Stimulated activated naive CD4-positive, alpha-beta T cell treated with Interleukin-2 at 50 U/mL for 16 hours (primary cell): Measurements from ENCODE around the gene SLC17A8.
"Not testable (repeated sequence)": the region's sequence is repeated elsewhere in the genome, so short reads cannot be mapped to it uniquely, and the experiment has no call there.

Source experiments
- DNase-seq: peaks from one replicate; lab custom pipeline; 2025; lab: John Stamatoyannopoulos, UW

The SLC17A8 gene

GRCh38 chr12:100356644-100357223, at the start of gene SLC17A8:
Gene SLC17A8 (plus strand): TSS chr12:100357074. CDS start chr12:100357392, 318 bp downstream.
- no peak for DNase-seq

- DNase-seq = not testable (repeated sequence)
Measured at GRCh38 chr12:100308138-100308537, 48.7 kb upstream of the SLC17A8 start.

- DNase-seq = no peak
Measured at GRCh38 chr12:100311317-100311716, 45.6 kb upstream of the SLC17A8 start.

- DNase-seq = no peak
Measured at GRCh38 chr12:100317371-100317770, 39.5 kb upstream of the SLC17A8 start.

GRCh38 chr12:100324498-100324897, 32.4 kb upstream of the SLC17A8 start:
- DNase-seq = no peak

GRCh38 chr12:100326208-100326607, 30.7 kb upstream of the SLC17A8 start:
- no peak for DNase-seq

- no peak for DNase-seq
Measured at GRCh38 chr12:100329800-100330199, 27.1 kb upstream of the SLC17A8 start.

- DNase-seq = no peak
Measured at GRCh38 chr12:100331871-100332270, 25.0 kb upstream of the SLC17A8 start.

- DNase-seq = no peak
Measured at GRCh38 chr12:100332852-100333251, 24.0 kb upstream of the SLC17A8 start.

GRCh38 chr12:100337299-100337698, 19.6 kb upstream of the SLC17A8 start:
- no peak for DNase-seq

GRCh38 chr12:100337727-100338126, 19.1 kb upstream of the SLC17A8 start:
- DNase-seq = no peak

- no peak for DNase-seq
Measured at GRCh38 chr12:100339071-100339470, 17.8 kb upstream of the SLC17A8 start.

GRCh38 chr12:100342897-100343296, 14.0 kb upstream of the SLC17A8 start:
- DNase-seq = not testable (repeated sequence)

GRCh38 chr12:100344351-100344750, 12.5 kb upstream of the SLC17A8 start:
- DNase-seq = not testable (repeated sequence)

- no peak for DNase-seq
Measured at GRCh38 chr12:100345020-100345767, 11.7 kb upstream of the SLC17A8 start.

GRCh38 chr12:100346660-100347059, 10.2 kb upstream of the SLC17A8 start:
- DNase-seq = no peak

GRCh38 chr12:100348657-100349454, 8.0 kb upstream of the SLC17A8 start:
- no peak for DNase-seq

GRCh38 chr12:100359248-100359647, 2.4 kb downstream of the SLC17A8 start:
- DNase-seq = no peak

GRCh38 chr12:100359822-100360221, 2.9 kb downstream of the SLC17A8 start:
- DNase-seq = no peak

- no peak for DNase-seq
Measured at GRCh38 chr12:100360450-100360849, 3.6 kb downstream of the SLC17A8 start.

GRCh38 chr12:100364324-100364723, 7.5 kb downstream of the SLC17A8 start:
- DNase-seq = no peak

GRCh38 chr12:100365411-100365810, 8.5 kb downstream of the SLC17A8 start:
- no peak for DNase-seq

- no peak for DNase-seq
Measured at GRCh38 chr12:100368066-100368465, 11.2 kb downstream of the SLC17A8 start.
